ENCODE measurements around the gene ZNF526.

ZNF526 gene

DNA sequence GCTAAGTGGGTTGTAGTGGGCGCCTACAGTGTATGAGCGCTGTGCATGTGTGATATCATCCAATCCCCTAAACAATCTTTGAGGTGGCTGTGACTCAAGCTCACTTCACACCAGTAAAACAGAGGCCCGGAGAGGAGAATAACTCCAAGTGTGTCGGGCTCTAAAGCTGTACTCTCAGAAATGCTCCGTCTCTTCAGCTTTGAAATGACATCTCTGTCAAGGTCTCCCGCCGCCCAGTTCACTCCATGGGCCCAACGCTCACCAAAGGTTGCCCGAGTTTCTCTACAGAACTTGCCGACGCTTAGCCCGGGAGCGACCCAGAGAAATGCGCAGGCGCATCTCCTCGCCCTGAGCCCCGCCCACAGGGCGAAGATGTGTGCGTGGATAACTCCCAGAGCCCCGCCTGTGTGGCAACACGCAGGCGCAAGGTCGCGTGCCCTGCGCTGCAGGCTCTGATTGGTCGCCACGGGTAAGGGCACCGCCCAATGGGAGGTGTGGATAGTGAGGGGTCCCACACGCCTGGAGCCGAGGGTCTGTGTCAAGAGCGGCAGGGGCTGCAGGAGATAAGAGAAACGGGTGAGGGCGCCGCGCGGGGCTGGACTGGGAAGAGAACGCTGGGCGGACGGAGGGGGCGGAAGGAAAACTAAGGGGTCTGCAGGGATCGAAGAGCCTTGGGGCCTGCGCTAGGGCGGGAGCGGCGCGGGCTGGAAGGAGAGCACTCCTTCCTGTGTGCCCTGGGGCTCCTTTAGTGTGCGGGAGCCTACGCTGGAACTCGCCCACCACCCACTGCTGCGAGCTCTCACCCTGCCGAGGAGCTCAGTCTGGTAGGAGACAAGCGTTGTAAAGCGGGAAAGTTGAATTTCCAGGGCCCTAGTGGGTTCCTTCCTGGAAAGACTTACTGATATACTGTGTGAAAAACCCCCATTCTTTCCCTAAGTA is at the start of gene ZNF526:
TSS of gene ZNF526 (plus strand) at position 501 of the 939 bp plus-strand sequence. CDS start 4,092 bp downstream, outside the sequence.
- DNase-seq (ENCODE audit: low read depth in 2 of 2), result peak; percentile 95 to 96

GRCh38 chr19:42170715-42171114 is 49.4 kb upstream of the ZNF526 start:
- DNase-seq (ENCODE audit: low read depth in 2 of 2), result no peak

GRCh38 chr19:42172261-42172660 is 47.9 kb upstream of the ZNF526 start:
- DNase-seq (ENCODE audit: low read depth in 2 of 2), result no peak

DNA sequence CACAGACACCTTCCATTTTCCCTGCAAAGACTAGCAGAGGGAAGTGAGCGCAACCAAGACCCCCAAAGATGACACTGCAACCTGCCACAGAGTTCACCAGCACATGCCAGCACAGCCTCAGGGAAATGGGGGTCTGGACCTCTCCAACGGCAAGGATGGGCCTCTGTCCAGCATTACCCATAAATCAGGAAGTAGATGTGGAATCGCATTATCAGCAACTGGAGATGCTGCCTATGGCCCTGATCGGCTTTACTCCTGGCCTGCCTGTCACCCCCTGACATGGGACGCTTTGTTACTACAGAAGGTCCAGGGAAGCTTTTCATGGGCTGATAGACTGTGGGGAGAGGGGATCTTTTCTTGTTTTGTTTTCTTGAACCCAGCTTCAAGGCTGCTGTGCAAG is 46.4 kb upstream of the ZNF526 start:
- DNase-seq (ENCODE audit: low read depth in 2 of 2), result no peak

GRCh38 chr19:42174188-42174587 is 45.9 kb upstream of the ZNF526 start:
- no peak for DNase-seq (ENCODE audit: low read depth in 2 of 2)

DNA sequence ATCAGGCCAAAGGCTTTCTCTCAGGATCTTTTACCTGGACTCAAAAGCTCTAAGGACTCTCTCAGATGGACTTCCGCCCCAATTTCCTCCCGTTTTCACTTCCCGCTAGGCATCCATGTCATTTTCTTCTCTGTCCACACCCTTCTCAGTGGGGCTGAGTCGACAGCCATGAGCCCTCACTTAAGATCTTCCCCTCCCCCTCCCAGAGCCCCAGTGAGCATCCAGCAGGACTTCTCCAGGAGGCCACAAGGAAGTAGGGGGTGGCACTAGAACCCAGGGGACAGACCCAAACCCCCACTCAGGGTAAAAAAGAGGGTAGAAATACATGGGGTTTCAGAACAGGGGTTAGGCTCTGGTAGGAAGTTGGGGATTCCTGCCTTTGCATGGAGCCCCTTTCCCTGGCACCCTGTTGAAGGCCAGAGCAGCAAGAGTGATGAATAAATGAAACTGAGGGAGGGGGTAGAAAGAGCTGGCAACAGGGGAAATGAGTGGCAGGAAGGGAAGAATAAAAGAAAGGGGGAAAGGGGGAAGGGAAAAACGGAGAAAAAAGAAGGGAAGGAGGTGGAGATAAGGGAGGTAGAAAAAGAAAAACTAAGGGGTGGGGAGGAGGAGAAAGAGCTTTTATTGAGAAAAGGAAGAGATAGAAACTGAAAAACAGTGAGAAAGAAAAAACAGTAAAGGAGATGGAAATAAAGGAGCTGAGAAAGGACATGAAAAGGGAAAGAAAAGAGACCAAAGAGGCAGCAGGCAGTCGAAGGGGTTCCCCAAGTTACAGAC is 45.0 kb upstream of the ZNF526 start:
- no peak for DNase-seq (ENCODE audit: low read depth in 2 of 2)

GRCh38 chr19:42175952-42176648 is 44.0 kb upstream of the ZNF526 start:
- no peak for DNase-seq (ENCODE audit: low read depth in 2 of 2)

- DNase-seq (ENCODE audit: low read depth in 2 of 2), result no peak
Measured at GRCh38 chr19:42176649-42176989, 43.5 kb upstream of the ZNF526 start.

- DNase-seq (ENCODE audit: low read depth in 2 of 2), result peak; percentile 69 to 71
Measured at GRCh38 chr19:42176990-42177685, 43.0 kb upstream of the ZNF526 start.

DNA sequence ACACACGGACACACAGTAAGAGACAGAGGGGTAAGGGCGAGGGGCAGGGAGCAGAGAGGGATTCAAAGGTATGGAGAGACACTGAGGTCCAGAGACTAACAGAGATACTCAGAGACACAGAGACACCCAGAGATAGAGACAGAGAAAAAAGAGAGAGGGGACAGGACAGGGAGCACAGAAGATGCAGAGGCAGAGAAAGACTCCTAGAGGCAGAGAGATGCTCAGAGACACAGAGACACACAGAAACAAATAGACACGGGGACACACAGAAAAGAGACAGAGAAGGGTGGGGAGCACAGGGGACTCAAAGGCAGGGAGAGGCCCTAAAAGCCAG is 42.5 kb upstream of the ZNF526 start:
- DNase-seq (ENCODE audit: low read depth in 2 of 2), result no peak

DNA sequence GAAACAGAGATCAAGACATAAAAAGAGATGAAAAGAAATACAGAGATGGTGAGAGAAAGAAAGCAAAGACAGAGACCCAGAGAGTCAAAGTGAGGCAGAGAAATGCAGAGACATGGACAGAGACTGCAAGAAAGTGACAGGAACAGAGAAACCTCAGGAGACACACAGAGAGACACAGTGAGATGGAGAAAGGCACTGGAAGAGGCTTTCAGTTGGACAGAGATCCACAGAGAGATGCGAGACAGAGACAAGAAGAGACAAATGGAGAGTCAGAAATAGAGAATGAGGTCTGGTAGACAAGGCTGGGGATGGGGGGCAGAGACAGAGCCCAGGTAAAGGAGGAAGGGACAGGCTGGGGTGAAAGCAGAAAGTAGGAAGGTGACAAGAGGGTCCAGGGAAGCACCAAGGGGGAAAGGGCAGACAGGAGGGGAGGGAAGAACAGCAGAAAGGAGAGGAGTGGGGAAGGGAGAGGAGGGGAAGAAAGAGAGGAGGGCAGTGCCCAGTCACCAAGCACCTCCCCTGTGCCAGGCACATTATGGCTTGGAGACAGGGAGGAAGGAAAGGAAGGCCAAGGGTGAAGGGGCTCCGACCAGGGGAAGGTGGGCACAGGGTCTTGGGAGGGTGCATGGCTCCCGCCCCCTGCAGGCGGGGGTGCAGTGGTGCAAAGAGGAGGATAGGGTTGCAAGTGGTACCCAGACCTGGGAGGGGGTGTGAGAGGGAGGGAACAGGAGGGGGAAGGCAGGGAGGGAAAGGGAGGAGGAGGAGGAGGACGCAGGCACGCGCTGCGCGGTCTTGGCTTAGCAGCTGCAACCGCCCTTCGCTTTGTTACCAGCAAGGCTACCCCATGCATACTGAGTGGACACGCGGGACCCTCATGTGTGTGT is 41.1 kb upstream of the ZNF526 start:
- DNase-seq (ENCODE audit: low read depth in 2 of 2), result no peak

DNA sequence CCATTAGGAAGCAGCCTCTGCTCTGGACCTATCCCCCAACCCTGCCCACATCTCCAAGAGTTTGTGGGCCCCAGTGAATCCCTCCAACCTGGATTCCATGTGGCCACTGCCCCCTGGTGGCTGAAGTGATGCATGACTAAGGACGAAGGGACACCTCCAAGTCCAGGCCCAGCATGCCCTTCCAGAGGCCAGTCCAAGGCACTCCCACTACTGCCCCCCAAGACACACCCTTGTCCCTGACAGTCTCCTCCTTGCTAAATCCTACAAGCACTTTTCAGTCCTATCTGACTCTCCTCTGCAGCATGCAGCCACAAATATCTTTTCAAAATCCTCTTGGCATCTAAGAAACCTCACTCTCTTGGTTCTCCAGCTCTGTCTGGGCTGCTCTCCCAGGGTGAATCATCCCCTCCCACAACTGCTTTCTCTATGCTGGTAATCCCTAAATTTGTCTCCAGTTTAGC is 35.7 kb upstream of the ZNF526 start:
- DNase-seq (ENCODE audit: low read depth in 2 of 2), result peak; percentile 64 to 67

- no peak for DNase-seq (ENCODE audit: low read depth in 2 of 2)
Measured at GRCh38 chr19:42185277-42185676, 34.8 kb upstream of the ZNF526 start.

DNA sequence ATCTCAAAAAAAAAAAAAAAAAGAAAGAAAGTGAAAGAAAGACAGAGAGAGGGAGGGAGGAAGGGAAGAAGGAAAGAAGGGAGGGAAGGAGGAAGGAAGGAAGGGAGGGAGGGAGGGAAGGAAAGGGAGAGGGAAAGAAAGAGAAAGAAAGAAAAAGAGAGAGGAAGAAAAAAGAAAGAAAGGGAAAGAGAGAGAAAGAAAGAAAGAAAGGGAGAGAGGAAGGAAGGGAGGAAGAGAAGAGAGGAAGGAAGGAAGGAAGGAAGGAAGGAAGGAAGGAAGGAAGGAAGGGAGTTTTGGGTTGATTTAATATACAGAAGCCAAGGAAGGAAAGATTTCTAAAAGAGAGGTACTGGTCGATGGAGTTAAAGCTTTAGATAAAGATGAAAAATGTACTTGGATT is 31.4 kb upstream of the ZNF526 start:
- no peak for DNase-seq (ENCODE audit: low read depth in 2 of 2)

DNA sequence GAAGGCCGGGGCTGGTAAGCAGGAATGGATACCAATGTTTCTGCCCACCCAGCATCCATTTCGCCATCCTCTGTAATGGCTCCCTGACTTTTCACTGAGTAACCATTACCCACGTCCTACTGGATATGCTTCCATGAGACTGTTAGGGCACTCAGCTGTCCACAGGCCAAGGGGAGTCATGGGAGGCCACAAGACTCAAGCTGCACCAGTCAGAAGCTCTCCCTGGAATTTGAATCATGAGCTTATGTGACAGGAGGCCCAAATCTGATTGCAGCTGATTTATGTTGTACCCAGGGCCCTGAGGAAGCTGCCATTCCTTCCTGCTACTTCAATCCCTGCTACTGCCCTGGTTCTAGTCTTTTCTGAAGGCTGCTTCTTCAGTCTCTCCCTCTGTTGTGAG is 31.0 kb upstream of the ZNF526 start:
- DNase-seq (ENCODE audit: low read depth in 2 of 2), result no peak

DNA sequence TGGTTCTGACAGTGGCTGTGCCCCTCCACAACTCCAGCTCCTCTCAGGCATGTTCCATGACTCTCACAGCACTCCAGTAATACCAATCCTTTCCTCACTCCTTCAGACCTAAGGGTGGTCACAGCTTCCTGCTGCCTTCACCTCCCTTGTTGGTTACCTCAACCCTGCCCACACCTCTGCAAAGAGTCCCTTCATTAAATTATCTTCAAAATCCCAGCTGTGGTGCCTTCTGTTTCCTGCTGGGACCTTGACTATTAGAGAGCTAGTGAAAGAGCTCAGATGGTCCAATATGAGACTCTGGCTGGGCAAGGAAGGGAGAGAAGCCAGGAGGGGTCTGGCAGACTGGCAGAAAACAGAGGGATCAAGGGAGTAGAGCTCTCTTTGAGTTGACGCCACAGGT is 28.8 kb upstream of the ZNF526 start:
- DNase-seq (ENCODE audit: low read depth in 2 of 2), result no peak

DNA sequence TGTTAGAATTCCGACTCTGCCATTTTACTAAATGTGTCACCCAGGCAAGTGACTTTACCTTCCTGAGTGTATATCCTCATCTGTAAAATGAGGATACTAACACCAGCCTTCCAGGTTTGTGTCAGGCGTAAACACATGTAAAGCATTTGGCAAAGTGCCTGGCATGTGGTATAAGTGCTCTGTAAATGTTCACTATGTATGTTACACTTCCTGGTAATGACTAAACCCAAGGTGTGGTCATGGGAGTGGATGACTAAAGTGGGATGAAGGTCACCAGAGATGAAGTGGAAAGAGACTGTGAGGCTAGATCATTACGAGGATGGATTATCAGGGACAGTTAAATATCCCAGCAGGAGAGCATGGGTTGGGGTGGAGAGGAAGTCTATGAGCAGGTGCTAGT is 28.3 kb upstream of the ZNF526 start:
- DNase-seq (ENCODE audit: low read depth in 2 of 2), result no peak

DNA sequence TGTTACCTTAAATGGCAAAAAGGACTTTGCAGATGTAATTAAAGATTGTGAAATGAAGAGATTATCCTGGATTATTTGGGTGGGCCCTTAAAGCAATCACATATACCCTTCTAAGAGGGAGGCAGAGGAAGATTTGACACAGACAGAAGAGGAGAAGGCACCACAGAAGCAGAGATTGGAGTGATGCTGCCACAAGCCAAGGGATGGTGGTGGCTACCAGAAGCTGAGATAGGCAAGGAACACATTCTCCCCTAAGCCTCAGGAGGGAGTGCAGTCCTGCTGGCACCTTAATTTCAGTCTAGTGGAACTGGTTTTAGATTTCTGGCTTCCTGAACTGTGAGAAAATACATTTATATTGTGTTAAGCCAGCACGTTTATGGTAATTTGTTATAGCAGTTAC is 26.8 kb upstream of the ZNF526 start:
- DNase-seq (ENCODE audit: low read depth in 2 of 2), result no peak

DNA sequence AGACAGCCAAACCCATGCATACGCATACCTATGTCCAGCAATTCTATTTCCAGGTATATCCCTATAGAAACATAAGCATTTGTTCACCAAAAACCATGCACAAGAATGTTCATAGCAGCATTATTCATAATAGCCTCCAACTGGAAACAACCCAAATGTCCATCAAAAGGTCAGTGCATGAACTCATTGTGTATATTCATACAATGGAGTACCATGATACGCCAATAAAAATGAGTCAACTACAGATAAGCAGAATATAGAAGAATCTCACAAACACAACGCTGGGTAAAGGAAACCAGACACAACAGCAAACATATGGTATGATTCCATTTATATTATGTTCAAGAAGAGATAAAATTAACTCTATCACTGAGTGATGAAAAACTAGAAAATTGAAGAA is 26.4 kb upstream of the ZNF526 start:
- no peak for DNase-seq (ENCODE audit: low read depth in 2 of 2)

Data from stimulated activated CD8-positive, alpha-beta memory T cell treated with anti-CD3 and anti-CD28 coated beads, Interleukin-2, amount 100 ng/mL, for 48 hours (primary cell).